HG03378 (cell line): Measurements from ENCODE around the gene FLRT1.

Experiments used
- ATAC-seq: cut with Tn5 transposase; IDR thresholded peaks from one replicate; pipeline ENCODE4 v1.9.1; 2021; ENCODE audit warnings: mild to moderate bottlenecking, moderate library complexity; ENCODE audit not compliant: unreplicated experiment

The FLRT1 gene

DNA sequence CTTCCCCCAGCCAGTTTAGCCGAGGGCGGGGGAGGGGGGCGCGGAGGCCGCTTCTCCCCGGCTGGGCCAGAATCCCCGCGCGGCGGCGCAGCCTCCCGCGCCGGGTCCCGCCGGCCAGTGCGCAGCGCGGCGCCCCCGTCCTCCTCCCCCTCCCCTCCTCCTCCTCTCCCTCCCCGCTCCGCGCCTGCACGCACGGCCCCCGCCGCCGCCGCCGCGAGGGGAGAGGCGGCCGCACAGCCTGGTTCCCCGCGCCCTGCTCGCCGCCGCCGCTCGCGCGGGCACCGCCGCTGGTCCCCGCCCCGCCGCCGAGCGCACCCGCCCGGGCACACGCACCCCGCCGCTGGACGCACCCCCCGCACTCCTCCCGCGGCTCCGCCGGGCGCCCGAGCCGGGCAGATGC, at the start of gene FLRT1:
Gene FLRT1 (plus strand): TSS at position 356 of the 400 bp plus-strand sequence. CDS start 80,337 bp downstream, outside the sequence.
- ATAC-seq = no peak

- peak; percentile 70 for ATAC-seq
Observed at GRCh38 chr11:63986156-63986931, 49.4 kb upstream of the FLRT1 start, which contains the start of gene OTUB1. Gene OTUB1, plus strand, starts transcription at chr11:63986438. Its CDS starts 19 bp downstream, at chr11:63986457.

DNA sequence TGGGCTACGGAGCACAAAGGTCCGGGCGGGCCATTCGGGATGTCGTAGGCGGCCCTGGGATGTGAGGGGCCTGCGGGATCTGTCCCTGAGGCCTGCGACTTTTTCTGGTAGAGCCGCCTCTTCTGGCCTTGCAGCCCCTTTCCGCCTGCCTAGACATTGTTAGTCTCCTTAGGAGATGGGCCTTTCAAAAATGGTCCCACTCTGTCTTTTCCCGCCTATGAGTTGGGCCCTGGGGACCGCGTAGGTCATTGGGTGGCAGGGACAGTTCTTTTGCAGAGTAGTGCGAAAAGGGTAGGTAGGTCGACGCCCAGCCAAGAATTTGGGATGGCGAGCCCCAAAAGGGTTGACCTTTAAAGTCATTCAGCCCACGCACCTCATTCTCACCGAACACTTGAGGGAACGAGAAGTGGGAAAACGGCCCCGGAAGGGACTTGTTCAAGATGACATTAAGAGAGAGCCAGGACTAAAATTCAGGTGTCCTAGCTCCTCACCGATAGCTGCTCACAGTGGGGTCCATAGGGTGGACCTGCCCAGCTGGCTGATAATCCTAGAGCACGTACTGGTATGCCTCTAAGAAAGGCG, 48.7 kb upstream of the FLRT1 start:
- ATAC-seq = no peak

DNA sequence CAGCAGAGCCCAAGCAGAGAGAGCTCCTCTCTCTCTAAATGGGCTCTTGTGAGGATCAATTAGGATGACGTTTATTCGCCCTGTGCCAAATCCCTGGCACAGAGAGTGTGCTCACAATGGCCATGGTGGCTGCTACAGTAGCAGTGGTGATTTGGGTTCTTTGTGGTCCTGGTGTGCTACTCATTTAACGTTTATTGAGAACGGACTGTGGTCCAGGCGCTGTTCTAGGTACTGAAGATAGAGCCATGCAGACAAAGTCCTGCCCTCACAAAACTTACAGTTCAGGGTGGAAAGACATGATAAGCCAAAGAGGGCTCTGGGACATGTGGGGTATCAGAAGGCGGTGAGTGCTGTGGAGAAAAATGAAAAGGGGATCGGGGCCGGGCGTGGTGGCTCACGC, 44.2 kb upstream of the FLRT1 start:
- no peak for ATAC-seq

GRCh38 chr11:63993100-63993499, 42.6 kb upstream of the FLRT1 start:
- ATAC-seq = no peak

DNA sequence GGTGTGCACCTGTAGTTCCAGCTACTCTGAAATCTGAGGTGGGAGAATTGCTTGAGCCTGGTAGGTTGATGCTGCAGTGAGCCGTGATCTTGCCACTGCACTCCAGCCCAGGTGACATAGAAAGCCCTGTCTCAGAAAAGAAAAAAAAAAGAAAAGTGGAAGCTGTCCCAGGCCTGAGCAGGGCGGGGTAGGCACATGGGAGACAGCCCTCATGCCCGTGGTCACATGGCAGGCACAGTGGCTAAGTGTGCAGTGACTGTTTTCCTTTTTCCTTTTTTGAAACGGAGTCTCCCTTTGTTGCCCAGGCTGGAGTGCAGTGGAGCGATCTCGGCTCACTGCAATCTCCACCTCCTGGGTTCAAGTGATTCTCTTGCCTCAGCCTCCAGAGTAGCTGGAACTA, 41.7 kb upstream of the FLRT1 start:
- ATAC-seq = no peak

- ATAC-seq = no peak
Observed at GRCh38 chr11:63996512-63996911, 39.2 kb upstream of the FLRT1 start.

DNA sequence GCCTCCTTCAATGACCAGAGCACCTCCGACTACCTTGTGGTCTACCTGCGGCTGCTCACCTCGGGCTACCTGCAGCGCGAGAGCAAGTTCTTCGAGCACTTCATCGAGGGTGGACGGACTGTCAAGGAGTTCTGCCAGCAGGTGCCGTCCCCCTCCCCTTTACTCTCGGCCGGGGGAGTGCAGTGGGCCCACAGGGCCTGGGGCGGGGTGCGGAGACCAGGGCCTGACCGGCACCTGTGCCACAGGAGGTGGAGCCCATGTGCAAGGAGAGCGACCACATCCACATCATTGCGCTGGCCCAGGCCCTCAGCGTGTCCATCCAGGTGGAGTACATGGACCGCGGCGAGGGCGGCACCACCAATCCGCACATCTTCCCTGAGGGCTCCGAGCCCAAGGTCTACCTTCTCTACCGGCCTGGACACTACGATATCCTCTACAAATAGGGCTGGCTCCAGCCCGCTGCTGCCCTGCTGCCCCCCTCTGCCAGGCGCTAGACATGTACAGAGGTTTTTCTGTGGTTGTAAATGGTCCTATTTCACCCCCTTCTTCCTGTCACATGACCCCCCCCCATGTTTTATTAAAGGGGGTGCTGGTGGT, 38.5 kb upstream of the FLRT1 start:
- no peak for ATAC-seq

DNA sequence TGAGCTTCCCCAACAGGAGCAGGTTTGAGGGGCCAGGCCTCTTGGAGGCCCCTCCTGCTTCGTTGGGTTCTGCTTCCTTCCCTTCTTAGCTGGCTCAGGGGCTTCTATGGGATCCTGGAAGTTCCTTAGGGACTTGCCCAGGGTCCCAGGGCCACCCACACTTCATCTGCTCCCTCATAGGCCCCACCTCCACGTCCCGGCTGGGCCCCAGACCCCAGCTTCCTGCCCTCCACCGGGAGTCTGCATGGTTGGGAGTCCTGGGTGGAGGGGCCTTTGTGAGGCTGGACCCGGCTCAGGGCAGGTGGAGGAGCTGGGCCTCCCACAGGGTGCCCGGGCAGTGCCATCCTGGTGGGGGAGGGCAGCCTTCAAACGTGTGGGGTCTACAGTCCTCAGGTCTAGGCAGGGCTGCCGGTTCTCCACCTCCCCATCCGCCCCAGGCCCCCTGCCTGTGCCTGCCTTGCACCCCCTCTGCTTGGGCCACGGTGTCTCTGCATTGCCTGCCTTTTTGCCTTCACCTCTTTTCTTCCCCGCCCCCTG, 37.9 kb upstream of the FLRT1 start:
- no peak for ATAC-seq

- ATAC-seq = no peak
Observed at GRCh38 chr11:63998558-63999348, 37.0 kb upstream of the FLRT1 start.

DNA sequence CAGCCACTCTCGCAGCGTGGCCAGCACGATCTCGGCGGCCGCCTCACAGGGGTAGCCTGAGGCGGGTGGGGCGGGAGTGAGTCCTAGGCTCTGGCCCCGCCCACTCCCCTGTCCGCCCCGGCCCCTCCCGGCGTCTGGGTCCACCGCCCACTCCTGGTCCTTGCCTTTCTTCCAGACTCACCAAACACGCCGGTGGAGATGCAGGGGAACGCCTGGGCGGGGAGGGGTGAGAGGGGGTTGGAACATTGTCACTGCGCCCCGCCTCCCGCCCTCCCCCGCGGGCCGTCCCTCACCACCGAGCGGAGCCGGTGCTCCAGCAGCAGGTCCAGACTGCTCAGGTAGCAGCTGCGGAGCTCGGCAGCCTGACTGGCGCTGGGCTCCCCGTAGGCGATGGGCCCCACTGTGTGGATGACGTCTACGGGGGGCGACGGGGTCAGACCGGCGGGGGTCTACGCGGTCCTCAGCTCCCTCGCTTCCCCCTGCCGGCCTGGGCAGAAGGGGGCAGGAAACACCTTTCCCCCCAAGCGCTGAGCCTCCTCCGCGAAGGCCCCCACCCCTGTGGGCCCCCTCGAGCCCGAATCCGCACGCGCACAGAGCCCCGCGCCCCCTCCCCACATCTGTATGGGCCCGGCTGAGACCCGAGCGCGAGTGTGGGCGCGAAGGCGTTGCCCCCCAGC, 36.2 kb upstream of the FLRT1 start:
- ATAC-seq = no peak

DNA sequence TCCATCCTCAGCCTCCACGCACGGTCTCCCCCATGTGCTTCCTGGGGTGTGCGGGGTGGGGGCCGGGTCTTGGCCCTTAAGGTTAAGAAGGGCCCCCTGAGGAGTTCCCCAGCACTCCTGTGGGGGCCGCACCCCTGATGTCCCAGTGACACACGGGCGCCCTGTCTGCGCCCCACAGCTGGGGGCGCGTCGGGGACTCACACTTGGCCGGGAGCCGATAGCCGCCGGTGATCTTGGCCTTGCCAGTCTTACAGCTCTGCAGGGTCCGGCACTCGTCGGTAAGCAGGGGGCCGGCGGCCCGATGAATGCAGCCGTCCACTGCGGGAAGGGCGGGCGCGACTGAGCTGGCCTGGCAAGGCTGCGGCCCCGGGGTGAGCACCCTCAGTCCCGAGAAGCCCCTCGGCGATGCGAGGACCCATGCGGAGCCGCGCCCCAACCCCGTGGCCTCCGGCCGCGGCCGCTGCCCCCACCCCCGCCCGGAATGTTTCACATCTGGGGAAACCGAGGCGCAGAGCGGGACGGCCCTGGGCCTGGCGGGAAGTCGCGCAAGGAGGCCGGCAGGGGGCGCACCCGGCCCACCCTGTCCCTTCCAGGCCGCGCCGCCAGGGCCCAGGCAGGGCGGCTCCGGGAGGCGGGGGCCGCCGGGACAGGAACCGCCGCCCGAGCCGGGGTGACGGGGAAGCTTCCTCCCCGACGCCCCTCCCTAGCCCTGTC, 35.5 kb upstream of the FLRT1 start:
- no peak for ATAC-seq

- no peak for ATAC-seq
Observed at GRCh38 chr11:64000740-64001483, 34.8 kb upstream of the FLRT1 start.

DNA sequence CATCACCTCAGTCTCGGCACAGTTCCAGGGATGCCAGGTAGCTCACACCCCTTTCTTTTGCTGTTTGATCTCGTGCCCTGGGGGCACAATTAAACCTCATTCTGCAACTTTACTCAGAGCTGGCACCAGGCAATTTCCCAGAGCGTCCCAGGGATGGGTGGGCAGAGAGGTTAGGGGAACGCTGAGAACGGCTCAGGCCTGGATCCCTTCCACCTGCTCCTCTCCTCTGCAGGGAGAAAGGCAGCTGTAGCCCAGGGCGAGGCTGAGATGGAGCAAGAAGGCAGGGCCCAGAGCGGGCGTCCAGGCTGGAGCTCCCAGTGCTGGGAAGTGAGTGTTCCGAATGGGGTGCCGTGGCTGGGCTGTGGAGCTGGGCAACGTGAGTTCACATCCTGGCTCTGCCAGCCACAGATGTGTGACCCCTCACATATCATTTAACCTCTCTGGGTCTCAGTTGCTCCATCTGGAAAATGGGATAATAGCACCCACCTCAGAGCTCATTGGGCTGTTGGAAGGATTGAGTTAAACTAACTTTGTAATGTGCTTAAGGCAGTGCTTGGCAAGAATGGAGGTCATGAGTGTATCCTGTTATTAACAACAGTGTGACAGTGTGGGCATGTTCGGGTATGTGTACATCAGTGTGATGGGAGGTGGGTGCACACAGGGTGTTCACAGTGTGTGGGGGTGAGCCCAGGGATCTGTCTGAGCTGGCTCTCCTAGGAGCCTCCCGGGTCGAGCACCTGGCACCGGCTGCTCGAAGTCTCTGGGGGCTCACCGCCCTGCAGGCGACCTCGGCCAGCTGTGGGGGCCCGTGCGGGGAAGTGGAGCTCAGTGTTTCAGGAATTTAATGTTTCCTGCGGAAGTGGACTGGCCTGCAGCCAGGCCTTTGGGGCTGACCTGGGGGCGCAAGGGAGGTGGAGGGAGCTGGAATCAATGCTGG, 34.0 kb upstream of the FLRT1 start:
- ATAC-seq = no peak

DNA sequence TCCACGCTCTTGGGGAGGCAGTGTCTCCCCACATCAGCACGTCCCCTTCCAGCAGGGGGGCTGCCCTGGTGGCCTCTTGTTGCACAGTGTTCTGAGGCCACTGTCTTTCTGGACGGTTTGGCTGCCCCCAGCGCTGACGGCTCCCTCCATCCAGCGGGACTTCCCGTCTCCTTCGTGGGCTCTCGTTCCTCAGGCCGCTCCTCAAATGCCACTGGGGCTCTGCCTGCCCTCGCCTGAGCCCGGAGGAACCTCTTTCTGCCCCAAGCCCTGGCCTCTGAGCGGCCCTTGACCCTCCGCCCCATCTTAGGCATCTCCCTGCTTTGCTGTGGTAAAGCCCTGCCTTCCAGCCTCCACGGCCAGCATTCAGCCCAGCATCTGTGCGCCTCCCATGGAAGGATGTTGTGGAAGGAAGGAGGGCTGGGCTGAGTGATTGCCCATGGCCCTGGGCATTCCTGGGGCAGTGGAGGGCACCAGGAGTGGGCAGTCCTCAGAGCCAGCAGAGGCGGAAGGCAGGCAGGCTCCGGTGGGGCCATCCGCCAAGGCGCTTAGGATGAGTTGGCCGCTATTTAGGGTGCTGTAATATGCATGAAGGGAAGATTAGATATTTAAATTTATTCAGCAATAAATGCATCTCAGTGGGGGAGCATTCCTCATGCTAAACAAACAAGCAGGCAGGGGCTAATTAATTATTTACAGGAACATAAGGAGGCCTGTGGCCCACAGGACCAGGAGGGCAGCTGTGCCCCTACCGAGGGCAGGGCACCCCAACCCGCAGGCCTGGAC, 31.7 kb upstream of the FLRT1 start:
- ATAC-seq = no peak

DNA sequence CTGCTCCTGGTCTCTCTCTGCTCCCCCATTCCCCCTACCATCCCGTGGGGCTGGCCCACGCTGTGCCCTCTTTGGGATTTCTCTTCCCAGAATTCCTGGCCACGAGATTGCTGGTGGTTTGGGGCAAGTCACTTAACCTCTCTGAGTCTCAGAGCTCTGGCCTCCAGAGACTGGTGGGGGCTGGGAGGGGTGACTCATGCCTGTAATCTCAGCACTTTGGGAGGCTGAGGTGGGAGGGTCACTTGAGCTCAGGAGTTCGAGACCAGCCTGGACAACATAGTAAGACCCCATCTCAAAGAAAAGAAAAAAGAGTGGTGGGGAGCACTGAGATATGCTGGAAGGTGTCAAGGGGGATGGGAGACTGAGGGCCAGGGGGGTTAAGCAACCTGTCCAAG, 31.1 kb upstream of the FLRT1 start:
- ATAC-seq = no peak

GRCh38 chr11:64005691-64006090, 30.0 kb upstream of the FLRT1 start:
- no peak for ATAC-seq
